Caco-2 (cell line): ENCODE measurements around the gene FOCAD. TPM values are rescaled to one million over a fixed set of nuclear protein-coding genes. Genes with fewer than 3 reads are reported as not detected.

Source experiments
- BruUV-seq: library from RNA; stranded (reverse); fragments of 400-500 nt; replicated peaks from 2 replicates; lab custom pipeline; 2021; lab: Mats Ljungman, UMichigan
- CTCF ChIA-PET: fragments of 300-600 bp; sonication (Branson Sonifier 250); formaldehyde crosslinking; loops from one replicate; lab custom pipeline; 2022; ENCODE audit warnings: antibody characterized with exemption; lab: Charles Lee
- POLR2A ChIA-PET: fragments of 300-600 bp; sonication (Branson Sonifier 250); formaldehyde crosslinking; loops from one replicate; lab custom pipeline; 2022; ENCODE audit warnings: antibody characterized with exemption; lab: Charles Lee
- DNase-seq, 2 experiments: peaks; one replicate each; pipeline versions ENCODE4 v3.0.0 to v3.0.0-alpha.2; 2020 to 2022
- H3K27me3 ChIP-seq: replicated peaks from 2 replicates; pipeline ENCODE4 v1.6.0; 2011; ENCODE audit warnings: low read length; ENCODE audit not compliant: control insufficient read depth, insufficient read depth
- H3K36me3 ChIP-seq: 2 replicates; pipeline ENCODE4 v1.5.1; 2011; ENCODE audit warnings: low read length; ENCODE audit not compliant: control insufficient read depth, insufficient read depth
- H3K4me1 ChIP-seq: fragments of 250-450 bp; sonication (Bioruptor Pico); 2 replicates; pipeline ENCODE4 v1.5.1; 2020; ENCODE audit warnings: mild to moderate bottlenecking
- H3K4me3 ChIP-seq: 2 replicates; pipeline ENCODE4 v1.5.1; 2011; ENCODE audit warnings: low read depth, mild to moderate bottlenecking, control low read depth, low read length
- H3K9me3 ChIP-seq: fragments of 250-450 bp; sonication (Bioruptor Pico); 2 replicates; pipeline ENCODE4 v1.5.1; 2020; ENCODE audit warnings: mild to moderate bottlenecking, moderate library complexity
- H3K27ac Mint-ChIP-seq: one replicate; pipeline ENCODE4 v1.8.0; 2022; ENCODE audit warnings: mixed read lengths; ENCODE audit not compliant: unreplicated experiment
- H3K27me3 Mint-ChIP-seq: one replicate; pipeline ENCODE4 v1.8.0; 2022; ENCODE audit warnings: mixed read lengths; ENCODE audit not compliant: insufficient read depth, unreplicated experiment
- H3K36me3 Mint-ChIP-seq: one replicate; pipeline ENCODE4 v1.8.0; 2022; ENCODE audit warnings: mild to moderate bottlenecking, mixed read lengths; ENCODE audit not compliant: insufficient read depth, unreplicated experiment
- H3K4me1 Mint-ChIP-seq: one replicate; pipeline ENCODE4 v1.8.0; 2022; ENCODE audit warnings: low read depth, mixed read lengths; ENCODE audit not compliant: unreplicated experiment
- H3K4me3 Mint-ChIP-seq: one replicate; pipeline ENCODE4 v1.8.0; 2022; ENCODE audit warnings: mild to moderate bottlenecking, moderate library complexity, mixed read lengths; ENCODE audit not compliant: unreplicated experiment
- H3K9me3 Mint-ChIP-seq: one replicate; pipeline ENCODE4 v1.8.0; 2022; ENCODE audit warnings: mixed read lengths; ENCODE audit not compliant: unreplicated experiment
- CTCF ChIP-seq, 2 experiments: fragments of 200-600 bp in 1 of 2; IDR thresholded peaks; 1 replicate in 1 of 2; 2 replicates in 1 of 2; pipeline versions ENCODE4 v1.5.1 to v1.8.0; 2011 to 2022; ENCODE audit warnings: antibody characterized with exemption in 1 of 2, control low read depth in 1 of 2, inconsistent platforms in 1 of 2, low read depth in 1 of 2, low read length in 1 of 2, mild to moderate bottlenecking in 1 of 2, moderate library complexity in 1 of 2; ENCODE audit not compliant: insufficient read depth in 1 of 2, severe bottlenecking in 1 of 2, unreplicated experiment in 1 of 2
- intact Hi-C: fragments of 100-400 bp; cut with micrococcal nuclease; formaldehyde crosslinking; loops from one replicate; pipeline ENCODE4 v1.10.0; 2022; ENCODE audit not compliant: unreplicated experiment
- total RNA-seq: library from RNA; stranded (reverse); gene quantifications from 2 replicates; pipeline ENCODE4 v1.2.3, GENCODE V29; 2022

FOCAD gene
- total RNA-seq, 1 experiment from 2014 or later = 20.4 TPM

DNA sequence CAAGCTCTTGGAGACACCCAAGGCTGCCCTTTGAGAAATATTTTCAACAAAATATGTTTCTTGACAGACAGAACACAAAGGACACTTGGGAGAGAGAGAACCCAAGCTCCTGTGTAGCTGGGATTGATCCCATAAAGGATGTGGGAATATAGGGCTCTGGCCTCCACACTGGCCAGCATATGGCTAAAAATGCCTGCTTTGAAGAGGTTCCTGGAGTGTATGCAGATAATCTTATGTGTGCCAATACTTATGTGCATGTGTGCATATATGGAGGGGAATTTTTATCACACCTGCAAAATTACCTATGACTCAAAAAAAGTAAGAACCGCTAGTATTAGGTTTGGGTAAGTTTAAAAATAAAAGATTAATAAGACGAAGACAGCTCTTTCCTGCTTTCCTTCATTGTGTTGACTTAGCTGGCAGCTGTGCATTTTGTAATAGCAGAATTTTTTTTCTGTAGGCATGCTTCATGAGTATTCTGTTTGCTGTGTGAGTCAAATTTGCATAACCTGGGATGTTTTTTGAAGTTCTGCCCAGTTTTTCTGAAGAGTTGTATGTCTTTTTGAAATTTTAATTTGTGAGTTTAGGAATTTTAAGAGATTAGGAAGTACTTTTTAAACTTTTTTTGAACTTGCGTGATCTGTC is 304.7 kb downstream of the FOCAD start:
- TF ChIP-seq CTCF (IDR thresholded peaks at IDR 0.05; ENCODE audit: insufficient read depth in 1 of 2, low read depth in 1 of 2, low read length in 1 of 2, severe bottlenecking in 1 of 2, unreplicated experiment in 1 of 2) = no peak
- Mint-ChIP-seq H3K9me3 (no peaks in the 10 kb centered on the region), H3K36me3 (peaks cover 4% of the 10 kb centered on the region), H3K27ac (no peak overlapping the region), H3K4me1 (no peaks in the 10 kb centered on the region), H3K27me3 (no peaks in the 10 kb centered on the region), H3K4me3 (no peak overlapping the region)
- BruUV-seq = no TSS peak
- ChIA-PET CTCF (no interaction called here), POLR2A (no interaction called here)
- H3K4me1 ChIP-seq = no peaks in the 10 kb centered on the region
- intact Hi-C loops = no loop called here
- H3K4me3 ChIP-seq = no peak overlapping the region
- DNase-seq = no peak
- no peaks in the 10 kb centered on the region for H3K9me3 ChIP-seq
- H3K36me3 ChIP-seq = no peaks in the 10 kb centered on the region; the same call in 1 of the 2 replicates
- no peaks in the 10 kb centered on the region for H3K27me3 ChIP-seq

DNA sequence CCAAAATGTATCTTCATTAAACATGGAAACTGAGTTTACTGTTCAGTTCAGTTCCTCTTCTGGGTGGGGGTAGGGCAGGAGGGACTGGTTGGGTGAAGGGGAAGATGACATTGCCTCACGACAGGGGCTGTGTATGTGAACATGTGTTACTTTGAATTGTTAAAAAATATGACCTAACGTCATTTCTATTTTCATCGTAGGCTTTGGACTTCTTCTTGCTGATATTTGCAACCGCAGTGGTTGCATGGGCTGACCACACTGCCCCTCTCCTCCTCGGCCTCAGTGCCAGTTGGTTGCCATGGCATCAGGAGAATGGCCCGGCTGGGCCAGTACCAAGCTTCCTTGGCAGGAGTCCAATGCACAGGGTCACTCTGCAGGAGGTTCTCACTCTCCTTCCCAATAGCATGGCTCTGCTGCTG is 305.9 kb downstream of the FOCAD start:
- Mint-ChIP-seq H3K36me3 (peaks cover 4% of the 10 kb centered on the region), H3K4me1 (no peaks in the 10 kb centered on the region), H3K27me3 (no peaks in the 10 kb centered on the region), H3K4me3 (no peak overlapping the region), H3K9me3 (no peaks in the 10 kb centered on the region), H3K27ac (no peak overlapping the region)
- Histone ChIP-seq H3K27me3 (no peaks in the 10 kb centered on the region), H3K4me1 (no peaks in the 10 kb centered on the region), H3K9me3 (no peaks in the 10 kb centered on the region), H3K4me3 (no peak overlapping the region), H3K36me3 (no peaks in the 10 kb centered on the region; the same call in 1 of the 2 replicates)
- ChIA-PET POLR2A (no interaction called here), CTCF (no interaction called here)
- no TSS peak for BruUV-seq
- DNase-seq = no peak
- TF ChIP-seq CTCF (IDR thresholded peaks at IDR 0.05; ENCODE audit: insufficient read depth in 1 of 2, low read depth in 1 of 2, low read length in 1 of 2, severe bottlenecking in 1 of 2, unreplicated experiment in 1 of 2) = no peak
- intact Hi-C loops = no loop called here

- Histone ChIP-seq H3K4me1 (no peaks in the 10 kb centered on the region), H3K4me3 (no peak overlapping the region), H3K9me3 (no peaks in the 10 kb centered on the region), H3K27me3 (no peaks in the 10 kb centered on the region), H3K36me3 (no peaks in the 10 kb centered on the region; the same call in 1 of the 2 replicates)
- TF ChIP-seq CTCF (IDR thresholded peaks at IDR 0.05; ENCODE audit: insufficient read depth in 1 of 2, low read depth in 1 of 2, low read length in 1 of 2, severe bottlenecking in 1 of 2, unreplicated experiment in 1 of 2) = no peak
- intact Hi-C loops = no loop called here
- no peaks in the 10 kb centered on the region for H3K27me3 Mint-ChIP-seq
- no TSS peak for BruUV-seq
- ChIA-PET CTCF (no interaction called here), POLR2A (no interaction called here)
- H3K4me3 Mint-ChIP-seq = no peak overlapping the region
- no peaks in the 10 kb centered on the region for H3K9me3 Mint-ChIP-seq
- H3K4me1 Mint-ChIP-seq = no peaks in the 10 kb centered on the region
- no peak for DNase-seq
- no peak overlapping the region for H3K27ac Mint-ChIP-seq
- peaks cover 4% of the 10 kb centered on the region for H3K36me3 Mint-ChIP-seq
These were observed 306.8 kb downstream of the FOCAD start for GRCh38 chr9:20990867-20991266.
